Measurements from ENCODE around the gene EDN2.
A peak's percentile ranks its signal among the peaks of the same experiment; 100 is the strongest.

Gene EDN2

DNA sequence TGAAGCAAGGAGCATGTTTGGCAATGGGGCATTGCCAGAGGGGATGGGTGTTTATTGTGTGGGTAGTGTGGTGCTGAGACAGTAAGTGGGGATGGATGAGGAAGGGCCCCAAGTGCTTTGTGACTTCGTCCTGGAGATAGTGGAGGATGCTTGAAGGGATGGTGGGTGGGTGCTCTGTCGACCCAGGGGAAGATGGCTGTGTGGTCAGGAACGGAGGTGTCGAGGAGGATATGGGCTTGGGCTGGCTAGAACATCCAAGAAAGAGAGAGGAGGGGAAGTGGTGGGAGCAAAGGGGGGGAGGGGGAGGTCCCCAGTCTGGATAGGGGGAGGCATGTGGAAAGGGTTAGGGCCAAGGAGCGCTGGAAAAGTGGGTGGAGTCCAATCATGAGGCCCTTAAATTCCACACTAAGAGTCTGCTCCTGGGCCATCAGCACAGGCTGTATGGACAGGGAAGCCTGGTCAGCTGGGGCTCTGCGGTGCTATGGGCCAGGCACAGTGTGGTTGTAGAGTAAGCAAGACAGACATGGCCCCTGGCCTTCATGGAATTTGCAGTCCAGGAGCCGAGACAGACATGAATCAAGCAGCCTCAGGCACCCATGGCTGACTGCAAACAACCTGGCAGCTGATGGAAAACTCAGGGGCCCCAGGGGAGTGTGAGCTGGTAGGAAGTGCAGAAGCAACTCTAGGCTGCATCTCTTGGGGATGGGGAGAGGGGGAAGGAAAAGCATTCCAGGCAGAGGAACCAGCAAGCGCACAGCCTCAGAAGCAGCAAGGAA, 36.3 kb downstream of the EDN2 start:
- no peaks in the 10 kb centered on the region for H3K4me1 ChIP-seq (ENCODE audit: control insufficient read depth, insufficient read depth, low read length)
- CTCF ChIA-PET, result interaction anchor here (1.1 kb wide), 1 partner anchor 16 kb away, joined by 6 read pairs; no protein-coding TSS in a partner anchor
- H3K27ac ChIP-seq (ENCODE audit: extremely low read depth, low read depth, low read length), result no peak overlapping the region
- TF ChIP-seq, protein P1, sequence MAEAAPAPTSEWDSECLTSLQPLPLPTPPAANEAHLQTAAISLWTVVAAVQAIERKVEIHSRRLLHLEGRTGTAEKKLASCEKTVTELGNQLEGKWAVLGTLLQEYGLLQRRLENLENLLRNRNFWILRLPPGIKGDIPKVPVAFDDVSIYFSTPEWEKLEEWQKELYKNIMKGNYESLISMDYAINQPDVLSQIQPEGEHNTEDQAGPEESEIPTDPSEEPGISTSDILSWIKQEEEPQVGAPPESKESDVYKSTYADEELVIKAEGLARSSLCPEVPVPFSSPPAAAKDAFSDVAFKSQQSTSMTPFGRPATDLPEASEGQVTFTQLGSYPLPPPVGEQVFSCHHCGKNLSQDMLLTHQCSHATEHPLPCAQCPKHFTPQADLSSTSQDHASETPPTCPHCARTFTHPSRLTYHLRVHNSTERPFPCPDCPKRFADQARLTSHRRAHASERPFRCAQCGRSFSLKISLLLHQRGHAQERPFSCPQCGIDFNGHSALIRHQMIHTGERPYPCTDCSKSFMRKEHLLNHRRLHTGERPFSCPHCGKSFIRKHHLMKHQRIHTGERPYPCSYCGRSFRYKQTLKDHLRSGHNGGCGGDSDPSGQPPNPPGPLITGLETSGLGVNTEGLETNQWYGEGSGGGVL (tag by site-specific recombination; IDR thresholded peaks at IDR 0.05), result peak; percentile 30; the same call in 1 of the 2 replicates
- TF ChIP-seq ZFHX2 (tag by site-specific recombination; conservative IDR thresholded peaks at IDR 0.05), result peak; percentile 73
- TF ChIP-seq EGR2 (tag by site-specific recombination; IDR thresholded peaks at IDR 0.05; ENCODE audit: low read depth), result peak; percentile 64
- TF ChIP-seq ZNF624 (tag by site-specific recombination; IDR thresholded peaks at IDR 0.05), result no peak
- H3K9me3 ChIP-seq (ENCODE audit: control insufficient read depth, insufficient read depth, low read depth, low read length), result no peaks in the 10 kb centered on the region
- H3K36me3 ChIP-seq (ENCODE audit: control insufficient read depth in 2 of 2, insufficient read depth in 1 of 2, low read length in 2 of 2), result no peaks in the 10 kb centered on the region
- H3K4me3 ChIP-seq (ENCODE audit: low read depth, low read length), result no peak overlapping the region
- POLR2A ChIA-PET, result interaction anchor here (1.2 kb wide), 1 partner anchor 68 kb away, joined by 4 read pairs; no protein-coding TSS in a partner anchor

DNA sequence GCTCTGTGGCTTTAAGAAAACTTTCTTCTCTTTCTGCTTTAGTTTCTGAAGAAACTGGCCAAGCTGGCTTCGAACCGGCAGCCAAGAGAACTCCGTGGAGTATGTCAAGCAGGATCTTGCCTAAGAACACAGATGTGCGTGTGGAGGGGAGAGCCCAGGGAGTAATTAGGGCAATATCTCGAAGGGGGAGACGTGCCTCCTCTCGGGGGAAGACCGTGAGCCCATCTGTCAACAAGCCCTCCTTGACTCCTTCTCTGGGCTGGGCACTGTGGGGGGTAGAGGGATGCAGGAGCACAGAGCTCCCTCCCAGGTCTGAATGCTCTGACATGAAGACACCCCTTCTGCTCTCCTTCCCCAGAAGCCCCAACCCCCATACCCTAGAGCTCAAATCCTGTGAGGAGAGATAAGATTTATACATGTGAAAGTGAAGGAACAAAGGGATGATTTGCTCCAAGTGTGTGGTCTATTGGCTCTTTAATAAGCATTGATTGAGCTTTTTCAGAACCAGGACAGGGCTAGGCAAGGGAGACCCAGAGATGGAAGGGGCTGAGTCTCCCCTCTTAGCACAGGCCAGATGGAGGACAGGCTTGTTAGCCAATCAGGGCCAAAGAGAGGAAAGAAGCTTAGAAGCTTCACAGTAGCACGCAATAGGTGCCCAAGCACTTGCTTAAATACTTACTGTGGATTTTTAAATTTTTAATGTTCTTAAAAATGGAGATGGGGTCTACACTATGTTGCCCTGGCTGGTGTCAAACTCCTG, 37.5 kb downstream of the EDN2 start:
- ChIA-PET POLR2A (no interaction called here), CTCF (interaction anchor here (1.0 kb wide), 2 partner anchors 12 to 134 kb away, joined by 3 to 4 read pairs; no protein-coding TSS in a partner anchor)
- no peaks in the 10 kb centered on the region for H3K9me3 ChIP-seq (ENCODE audit: control insufficient read depth, insufficient read depth, low read depth, low read length)
- H3K4me3 ChIP-seq (ENCODE audit: low read depth, low read length), result no peak overlapping the region
- no peaks in the 10 kb centered on the region for H3K36me3 ChIP-seq (ENCODE audit: control insufficient read depth in 2 of 2, insufficient read depth in 1 of 2, low read length in 2 of 2)
- no peaks in the 10 kb centered on the region for H3K4me1 ChIP-seq (ENCODE audit: control insufficient read depth, insufficient read depth, low read length)
- TF ChIP-seq ZNF146 (tag by site-specific recombination; IDR thresholded peaks at IDR 0.05), result no peak
- no peak for TF ChIP-seq ZNF654 (tag by site-specific recombination; IDR thresholded peaks at IDR 0.05; ENCODE audit: low read depth)
- TF ChIP-seq ZNF701 (tag by site-specific recombination; IDR thresholded peaks at IDR 0.05), result no peak
- no peak for TF ChIP-seq ZNF791 (tag by site-specific recombination; IDR thresholded peaks at IDR 0.05)
- TF ChIP-seq, protein P2, sequence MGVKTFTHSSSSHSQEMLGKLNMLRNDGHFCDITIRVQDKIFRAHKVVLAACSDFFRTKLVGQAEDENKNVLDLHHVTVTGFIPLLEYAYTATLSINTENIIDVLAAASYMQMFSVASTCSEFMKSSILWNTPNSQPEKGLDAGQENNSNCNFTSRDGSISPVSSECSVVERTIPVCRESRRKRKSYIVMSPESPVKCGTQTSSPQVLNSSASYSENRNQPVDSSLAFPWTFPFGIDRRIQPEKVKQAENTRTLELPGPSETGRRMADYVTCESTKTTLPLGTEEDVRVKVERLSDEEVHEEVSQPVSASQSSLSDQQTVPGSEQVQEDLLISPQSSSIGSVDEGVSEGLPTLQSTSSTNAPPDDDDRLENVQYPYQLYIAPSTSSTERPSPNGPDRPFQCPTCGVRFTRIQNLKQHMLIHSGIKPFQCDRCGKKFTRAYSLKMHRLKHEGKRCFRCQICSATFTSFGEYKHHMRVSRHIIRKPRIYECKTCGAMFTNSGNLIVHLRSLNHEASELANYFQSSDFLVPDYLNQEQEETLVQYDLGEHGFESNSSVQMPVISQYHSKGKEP (tag by site-specific recombination; IDR thresholded peaks at IDR 0.05), result no peak
- no peak for TF ChIP-seq HOXD13 (CRISPR knock-in tag; IDR thresholded peaks at IDR 0.05; ENCODE audit: borderline replicate concordance)
- TF ChIP-seq ZNF514 (tag by site-specific recombination; IDR thresholded peaks at IDR 0.05), result no peak
- no peak for TF ChIP-seq ZNF155 (tag by site-specific recombination; IDR thresholded peaks at IDR 0.05)
- TF ChIP-seq ZNF248 (tag by site-specific recombination; IDR thresholded peaks at IDR 0.05), result no peak
- TF ChIP-seq IKZF3 (tag by site-specific recombination; IDR thresholded peaks at IDR 0.05), result no peak
- H3K27ac ChIP-seq (ENCODE audit: extremely low read depth, low read depth, low read length), result no peak overlapping the region

DNA sequence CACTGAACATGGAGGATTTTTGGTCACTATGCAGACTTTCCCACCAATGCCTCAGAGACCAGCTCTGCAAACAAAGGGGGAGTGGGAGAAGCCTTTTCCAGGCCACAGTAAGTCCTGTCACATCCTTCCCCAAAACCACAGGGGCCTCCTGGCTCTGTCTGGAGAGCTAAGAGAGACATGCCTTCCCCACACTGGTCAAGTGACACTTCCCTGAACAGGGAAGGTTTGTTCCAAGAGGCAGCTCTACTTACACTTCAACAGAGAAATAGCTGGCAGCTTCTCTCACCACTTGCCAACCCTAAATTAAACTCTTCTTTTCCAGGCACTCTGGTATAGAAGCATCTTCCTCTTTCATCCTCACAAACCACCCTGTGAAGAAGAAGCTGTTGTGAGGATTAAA, 39.7 kb downstream of the EDN2 start:
- no peak overlapping the region for H3K27ac ChIP-seq (ENCODE audit: extremely low read depth, low read depth, low read length)
- H3K9me3 ChIP-seq (ENCODE audit: control insufficient read depth, insufficient read depth, low read depth, low read length), result no peaks in the 10 kb centered on the region
- no peaks in the 10 kb centered on the region for H3K4me1 ChIP-seq (ENCODE audit: control insufficient read depth, insufficient read depth, low read length)
- H3K4me3 ChIP-seq (ENCODE audit: low read depth, low read length), result no peak overlapping the region
- POLR2A ChIA-PET, result interaction anchor here (1.0 kb wide), 1 partner anchor 11 kb away, joined by 3 read pairs; no protein-coding TSS in a partner anchor
- CTCF ChIA-PET, result interaction anchor here (0.5 to 3.6 kb wide), 14 partner anchors 9 to 162 kb away, joined by 3 to 23 read pairs (median 3); partner anchors contain the start of gene FOXO6
- no peaks in the 10 kb centered on the region for H3K36me3 ChIP-seq (ENCODE audit: control insufficient read depth in 2 of 2, insufficient read depth in 1 of 2, low read length in 2 of 2)
- TF ChIP-seq ZNF785 (tag by site-specific recombination; IDR thresholded peaks at IDR 0.05), result no peak
- TF ChIP-seq ZNF302 (tag by site-specific recombination; IDR thresholded peaks at IDR 0.05; ENCODE audit: low read depth), result no peak
- no peak for TF ChIP-seq BCL11A (tag by site-specific recombination; IDR thresholded peaks at IDR 0.05; ENCODE audit: low read depth)
- TF ChIP-seq OSR2 (tag by site-specific recombination; IDR thresholded peaks at IDR 0.05), result no peak
- TF ChIP-seq YY1 (tag by site-specific recombination; IDR thresholded peaks at IDR 0.05), result no peak
- no peak for TF ChIP-seq ZNF670 (tag by site-specific recombination; IDR thresholded peaks at IDR 0.05; ENCODE audit: low read depth)
- no peak for TF ChIP-seq ZNF274 (IDR thresholded peaks at IDR 0.05; ENCODE audit: low read length)
- TF ChIP-seq ZNF274 (tag by site-specific recombination; IDR thresholded peaks at IDR 0.05; ENCODE audit: borderline replicate concordance), result no peak
- TF ChIP-seq GFI1B (tag by site-specific recombination; IDR thresholded peaks at IDR 0.05), result no peak
- TF ChIP-seq ZNF169 (tag by site-specific recombination; IDR thresholded peaks at IDR 0.05), result no peak
- no peak for TF ChIP-seq ZNF157 (tag by site-specific recombination; IDR thresholded peaks at IDR 0.05)
- TF ChIP-seq ZNF248 (tag by site-specific recombination; IDR thresholded peaks at IDR 0.05), result no peak
- TF ChIP-seq ZFP37 (tag by site-specific recombination; IDR thresholded peaks at IDR 0.05), result no peak
- no peak for TF ChIP-seq ZNF132 (tag by site-specific recombination; IDR thresholded peaks at IDR 0.05; ENCODE audit: borderline replicate concordance)
- no peak for TF ChIP-seq ZNF311 (tag by site-specific recombination; IDR thresholded peaks at IDR 0.05; ENCODE audit: borderline replicate concordance)

All from HEK293 (cell line).